Measurements from ENCODE around the gene SMIM8. TPM values are rescaled to one million over a fixed set of nuclear protein-coding genes. Genes with fewer than 3 reads are reported as not detected.
A peak's percentile ranks its signal among the peaks of the same experiment; 100 is the strongest.

SMIM8 gene
- polyA plus RNA-seq, 1 donor: 12.0 TPM

GRCh38 chr6:87378947-87379346 is 56.6 kb downstream of the SMIM8 start:
- no peaks in the 10 kb centered on the region for H3K27me3 ChIP-seq (ENCODE audit: control insufficient read depth, insufficient read depth, low read length)
- no peak for DNase-seq
- H3K9me3 ChIP-seq (ENCODE audit: control insufficient read depth, low read depth, low read length): no peaks in the 10 kb centered on the region
- WGBS (ENCODE audit: insufficient coverage, low lambda C conversion rate): 100% methylated on average over 1 of the region's 4 CpGs
- no peaks in the 10 kb centered on the region for H3K36me3 ChIP-seq (ENCODE audit: control insufficient read depth, insufficient read depth, low read length)
- no peaks in the 10 kb centered on the region for H3K4me1 ChIP-seq (ENCODE audit: control insufficient read depth, insufficient read depth, low read length)
- no peak overlapping the region for H3K27ac ChIP-seq (ENCODE audit: low read length)
- H3K4me3 ChIP-seq (ENCODE audit: low read length): no peak overlapping the region

GRCh38 chr6:87382861-87383260 is 60.5 kb downstream of the SMIM8 start:
- no peaks in the 10 kb centered on the region for H3K36me3 ChIP-seq (ENCODE audit: control insufficient read depth, insufficient read depth, low read length)
- no peaks in the 10 kb centered on the region for H3K27me3 ChIP-seq (ENCODE audit: control insufficient read depth, insufficient read depth, low read length)
- 100% methylated on average over 1 of the region's 5 CpGs for WGBS (ENCODE audit: insufficient coverage, low lambda C conversion rate)
- H3K4me1 ChIP-seq (ENCODE audit: control insufficient read depth, insufficient read depth, low read length): no peaks in the 10 kb centered on the region
- H3K9me3 ChIP-seq (ENCODE audit: control insufficient read depth, low read depth, low read length): no peaks in the 10 kb centered on the region
- DNase-seq: no peak
- H3K4me3 ChIP-seq (ENCODE audit: low read length): no peak overlapping the region
- no peak overlapping the region for H3K27ac ChIP-seq (ENCODE audit: low read length)

GRCh38 chr6:87384038-87384437 is 61.6 kb downstream of the SMIM8 start:
- Histone ChIP-seq H3K27me3 (ENCODE audit: control insufficient read depth, insufficient read depth, low read length) (no peaks in the 10 kb centered on the region), H3K4me1 (ENCODE audit: control insufficient read depth, insufficient read depth, low read length) (no peaks in the 10 kb centered on the region), H3K9me3 (ENCODE audit: control insufficient read depth, low read depth, low read length) (no peaks in the 10 kb centered on the region), H3K4me3 (ENCODE audit: low read length) (no peak overlapping the region), H3K36me3 (ENCODE audit: control insufficient read depth, insufficient read depth, low read length) (no peaks in the 10 kb centered on the region), H3K27ac (ENCODE audit: low read length) (no peak overlapping the region)
- no peak for DNase-seq
- WGBS (ENCODE audit: insufficient coverage, low lambda C conversion rate): no CpG with 5 or more reads among the region's 1 CpG

GRCh38 chr6:87384449-87384848 is 62.1 kb downstream of the SMIM8 start:
- Histone ChIP-seq H3K4me1 (ENCODE audit: control insufficient read depth, insufficient read depth, low read length) (no peaks in the 10 kb centered on the region), H3K9me3 (ENCODE audit: control insufficient read depth, low read depth, low read length) (no peaks in the 10 kb centered on the region), H3K27me3 (ENCODE audit: control insufficient read depth, insufficient read depth, low read length) (no peaks in the 10 kb centered on the region), H3K36me3 (ENCODE audit: control insufficient read depth, insufficient read depth, low read length) (no peaks in the 10 kb centered on the region), H3K4me3 (ENCODE audit: low read length) (no peak overlapping the region), H3K27ac (ENCODE audit: low read length) (no peak overlapping the region)
- WGBS (ENCODE audit: insufficient coverage, low lambda C conversion rate): no CpG with 5 or more reads among the region's 3 CpGs
- no peak for DNase-seq

DNA sequence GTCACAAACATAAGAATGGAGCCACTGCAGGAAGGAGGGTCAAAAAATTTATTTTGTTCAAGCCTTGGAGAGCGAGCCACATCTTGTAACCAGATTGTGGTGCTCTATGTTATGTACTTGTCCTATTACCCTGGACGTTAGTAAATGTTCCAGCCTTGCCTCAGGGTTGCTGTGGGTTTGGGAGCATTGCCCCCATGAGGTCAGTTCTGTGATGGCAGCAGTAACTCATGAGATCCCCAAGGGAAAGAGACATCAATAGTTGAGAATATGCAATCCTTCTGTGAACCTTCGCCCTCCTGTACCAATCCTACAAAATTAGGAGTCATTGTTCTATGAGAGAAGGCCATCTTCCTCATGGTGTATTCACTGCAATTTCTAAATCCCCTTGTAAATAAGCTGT is 68.9 kb downstream of the SMIM8 start:
- no CpG with 5 or more reads among the region's 3 CpGs for WGBS (ENCODE audit: insufficient coverage, low lambda C conversion rate)
- peak; percentile 30 to 37 for DNase-seq
- no peaks in the 10 kb centered on the region for H3K9me3 ChIP-seq (ENCODE audit: control insufficient read depth, low read depth, low read length)

More for the DNA sequence above, 68.9 kb downstream of the SMIM8 start:
- Histone ChIP-seq H3K36me3 (ENCODE audit: control insufficient read depth, insufficient read depth, low read length) (no peaks in the 10 kb centered on the region), H3K4me1 (ENCODE audit: control insufficient read depth, insufficient read depth, low read length) (no peaks in the 10 kb centered on the region), H3K4me3 (ENCODE audit: low read length) (no peak overlapping the region), H3K27me3 (ENCODE audit: control insufficient read depth, insufficient read depth, low read length) (no peaks in the 10 kb centered on the region), H3K27ac (ENCODE audit: low read length) (no peak overlapping the region)

Other genes with a start within 250 kb of the SMIM8 start
- gene CGA, start 227.5 kb upstream of the SMIM8 start, polyA plus RNA-seq: 0.04 TPM
- gene ZNF292, start 167.0 kb upstream of the SMIM8 start, polyA plus RNA-seq: 23.9 TPM
- gene GJB7, start 6.7 kb downstream of the SMIM8 start, polyA plus RNA-seq: 0.04 TPM
- gene C6orf163, start 22.2 kb downstream of the SMIM8 start, polyA plus RNA-seq: 3.1 TPM
- 0.15 TPM for gene CFAP206, start 85.4 kb downstream of the SMIM8 start, polyA plus RNA-seq
- gene SLC35A1, start 150.4 kb downstream of the SMIM8 start, polyA plus RNA-seq: 36.4 TPM

All from large intestine (tissue), 3 donors.